Liver (tissue), 9 donors: Measurements from ENCODE around the gene GPR37. TPM values are rescaled to one million over a fixed set of nuclear protein-coding genes. Genes with fewer than 3 reads are reported as not detected.
A peak's percentile ranks its signal among the peaks of the same experiment; 100 is the strongest.

Experiments used
- DNase-seq: peaks from one replicate; pipeline ENCODE4 v3.0.0-alpha.2; 2017; ENCODE audit warnings: low spot score
- H3K27ac ChIP-seq, 2 donors: one replicate each; pipeline ENCODE4 v1.7.0; 2013; ENCODE audit warnings: inconsistent platforms in 2 of 2, low read length in 2 of 2, control low read depth in 1 of 2, low read depth in 1 of 2, mild to moderate bottlenecking in 1 of 2
- H3K27me3 ChIP-seq, 4 donors: one replicate each; pipeline versions ENCODE4 v1.6.1 to v1.7.0; 2013; ENCODE audit warnings: low read length in 3 of 4, inconsistent platforms in 1 of 4, mild to moderate bottlenecking in 1 of 4, moderate library complexity in 1 of 4; ENCODE audit not compliant: control insufficient read depth in 4 of 4, insufficient read depth in 4 of 4
- H3K36me3 ChIP-seq, 4 donors: one replicate each; pipeline versions ENCODE4 v1.6.1 to v1.7.0; 2013; ENCODE audit warnings: low read length in 3 of 4, mild to moderate bottlenecking in 3 of 4, low read depth in 1 of 4, moderate library complexity in 1 of 4; ENCODE audit not compliant: control insufficient read depth in 4 of 4, insufficient read depth in 3 of 4
- H3K4me1 ChIP-seq, 4 donors: one replicate each; pipeline versions ENCODE4 v1.6.1 to v1.7.0; 2013; ENCODE audit warnings: low read length in 3 of 4, mild to moderate bottlenecking in 3 of 4, moderate library complexity in 1 of 4; ENCODE audit not compliant: control insufficient read depth in 4 of 4, insufficient read depth in 4 of 4
- H3K4me3 ChIP-seq, 3 donors: one replicate each; pipeline versions ENCODE4 v1.6.1 to v1.7.0; 2013; ENCODE audit warnings: low read length in 3 of 3, control low read depth in 1 of 3, low read depth in 1 of 3, mild to moderate bottlenecking in 1 of 3
- H3K9ac ChIP-seq, 2 donors: one replicate each; pipeline ENCODE4 v1.7.0; 2013; ENCODE audit warnings: low read length in 2 of 2, mild to moderate bottlenecking in 2 of 2, moderate library complexity in 2 of 2, control low read depth in 1 of 2, low read depth in 1 of 2
- H3K9me3 ChIP-seq, 4 donors: one replicate each; pipeline versions ENCODE4 v1.6.1 to v1.7.0; 2013; ENCODE audit warnings: low read length in 3 of 4; ENCODE audit not compliant: control insufficient read depth in 4 of 4
- EGR1 ChIP-seq, 2 donors: IDR thresholded peaks; 2 replicates each; pipeline ENCODE4 v1.6.1; 2016 to 2018; ENCODE audit warnings: antibody characterized with exemption in 2 of 2, low read depth in 2 of 2
- FOXA1 ChIP-seq: IDR thresholded peaks from 2 replicates; pipeline ENCODE4 v1.6.1; 2016; ENCODE audit warnings: antibody characterized with exemption
- FOXA2 ChIP-seq: IDR thresholded peaks from 2 replicates; pipeline ENCODE4 v1.6.1; 2016; ENCODE audit warnings: antibody characterized with exemption
- GABPA ChIP-seq, 2 donors: IDR thresholded peaks in 1 of 2; conservative IDR thresholded peaks in 1 of 2; 2 replicates each; pipeline ENCODE4 v1.6.1; 2016; ENCODE audit warnings: antibody characterized with exemption in 2 of 2, mild to moderate bottlenecking in 1 of 2, moderate library complexity in 1 of 2
- HNF4A ChIP-seq, 2 donors: conservative IDR thresholded peaks; 2 replicates each; pipeline ENCODE4 v1.6.1; 2016; ENCODE audit warnings: antibody characterized with exemption in 2 of 2, mild to moderate bottlenecking in 2 of 2
- HNF4G ChIP-seq: IDR thresholded peaks from 2 replicates; pipeline ENCODE4 v1.6.1; 2016; ENCODE audit warnings: antibody characterized with exemption
- JUND ChIP-seq, 2 donors: IDR thresholded peaks; 2 replicates each; pipeline ENCODE4 v1.6.1; 2016; ENCODE audit warnings: antibody characterized with exemption in 2 of 2
- NR2F2 ChIP-seq: IDR thresholded peaks from 2 replicates; pipeline ENCODE4 v1.6.1; 2016; ENCODE audit warnings: antibody characterized with exemption
- RAD21 ChIP-seq, 2 donors: IDR thresholded peaks; 2 replicates each; pipeline ENCODE4 v1.6.1; 2016; ENCODE audit warnings: antibody characterized with exemption in 2 of 2, mild to moderate bottlenecking in 2 of 2
- RXRA ChIP-seq, 2 donors: IDR thresholded peaks; 2 replicates each; pipeline ENCODE4 v1.6.1; 2017 to 2018; ENCODE audit warnings: antibody characterized with exemption in 2 of 2, mild to moderate bottlenecking in 1 of 2
- SP1 ChIP-seq: IDR thresholded peaks from 2 replicates; pipeline ENCODE4 v1.6.1; 2018; ENCODE audit warnings: antibody characterized with exemption, mild to moderate bottlenecking
- TAF1 ChIP-seq: conservative IDR thresholded peaks from 2 replicates; pipeline ENCODE4 v1.6.1; 2016; ENCODE audit warnings: antibody characterized with exemption, mild to moderate bottlenecking
- YY1 ChIP-seq: IDR thresholded peaks from 2 replicates; pipeline ENCODE4 v1.6.1; 2016; ENCODE audit warnings: antibody characterized with exemption, mild to moderate bottlenecking
- WGBS: extraction: QIAGEN DNeasy Blood & Tissue Kit; methylation state at CpG from one replicate; pipeline ENCODE4 v1.1.7; 2013; 5-methylcytosine and 5-hydroxymethylcytosine counted together
- polyA plus RNA-seq, 2 donors: library from polyadenylated mRNA; stranded (reverse) in 1 of 2; unstranded in 1 of 2; fragments of 200-250 nt in 1 of 2; fragments of >200 nt in 1 of 2; fragmentation: Nextera tagmentation in 1 of 2; extraction: Ambion mirVana in 1 of 2; gene quantifications; one replicate each; pipeline versions ENCODE4 v1.2.1 to v1.2.3, GENCODE V29; 2013 to 2015
- total RNA-seq, 2 donors: library from RNA; depleted of rRNA; stranded (reverse); fragments of >200 nt; gene quantifications; one replicate each; pipeline ENCODE4 v1.2.3, GENCODE V29; 2014
- TF ChIP-seq, protein P1 (sequence below): fragments of 150-350 bp; IDR thresholded peaks from 2 replicates; pipeline ENCODE4 v1.5.1; 2017; ENCODE audit warnings: improper control_type of control experiment, low read depth, low read length; ENCODE audit not compliant: missing input control
- TF ChIP-seq, protein P2 (sequence below): IDR thresholded peaks from 2 replicates; pipeline ENCODE4 v1.6.1; 2016; ENCODE audit warnings: antibody characterized with exemption
- TF ChIP-seq, protein P3 (sequence below): IDR thresholded peaks from 2 replicates; pipeline ENCODE4 v1.6.1; 2016; ENCODE audit warnings: antibody characterized with exemption
- TF ChIP-seq, protein P4 (sequence below): IDR thresholded peaks from 2 replicates; pipeline ENCODE4 v1.6.1; 2016; ENCODE audit warnings: antibody characterized with exemption
- TF ChIP-seq, protein P5 (sequence below): IDR thresholded peaks from 2 replicates; pipeline ENCODE4 v1.6.1; 2016; ENCODE audit warnings: antibody characterized with exemption, mild to moderate bottlenecking
- donor health status: healthy.
- donor health status: healthy.
- donor health status: healthy.
- donor health status: healthy.
- donor health status: healthy.

Gene GPR37
- total and polyA plus RNA-seq, 4 donors = 0.33 to 12.0 (median 8.7) TPM

DNA sequence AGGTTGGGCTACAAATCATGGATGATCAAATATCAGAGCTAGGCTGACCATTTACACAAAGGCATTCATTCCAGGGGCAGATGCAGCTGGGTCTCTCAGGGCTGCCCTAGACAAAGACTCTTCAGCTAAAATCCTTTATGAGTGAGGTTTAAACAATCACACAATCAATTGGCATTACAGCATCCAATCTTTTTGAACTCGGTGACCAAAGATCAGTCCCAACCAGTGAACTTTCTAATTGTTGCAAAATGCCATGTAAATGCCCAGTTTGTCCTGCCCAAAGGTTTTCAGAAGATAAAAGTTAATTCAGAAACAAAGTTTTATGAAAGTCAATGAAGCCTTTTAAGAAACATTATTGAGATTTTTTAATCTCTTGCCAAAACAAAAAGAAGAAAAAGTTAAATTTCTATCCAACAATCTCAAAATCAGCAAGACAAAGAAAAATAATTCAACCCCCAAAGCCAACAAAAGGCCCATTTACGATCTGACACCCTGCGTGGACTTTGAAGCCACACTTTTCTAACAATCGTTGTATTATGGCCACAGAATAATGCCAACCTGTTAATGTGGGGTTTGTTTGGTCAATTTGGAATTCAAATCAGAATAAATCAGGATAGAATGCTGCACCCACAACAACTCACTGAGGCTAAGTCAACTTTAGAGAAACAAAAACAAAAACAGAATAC lies 40.9 kb downstream of the GPR37 start:
- 27% methylated on average over 4 of the region's 4 CpGs for WGBS
- H3K9me3 ChIP-seq = no peaks in the 10 kb centered on the region
- no peak overlapping the region for H3K9ac ChIP-seq
- TF ChIP-seq, protein P1, sequence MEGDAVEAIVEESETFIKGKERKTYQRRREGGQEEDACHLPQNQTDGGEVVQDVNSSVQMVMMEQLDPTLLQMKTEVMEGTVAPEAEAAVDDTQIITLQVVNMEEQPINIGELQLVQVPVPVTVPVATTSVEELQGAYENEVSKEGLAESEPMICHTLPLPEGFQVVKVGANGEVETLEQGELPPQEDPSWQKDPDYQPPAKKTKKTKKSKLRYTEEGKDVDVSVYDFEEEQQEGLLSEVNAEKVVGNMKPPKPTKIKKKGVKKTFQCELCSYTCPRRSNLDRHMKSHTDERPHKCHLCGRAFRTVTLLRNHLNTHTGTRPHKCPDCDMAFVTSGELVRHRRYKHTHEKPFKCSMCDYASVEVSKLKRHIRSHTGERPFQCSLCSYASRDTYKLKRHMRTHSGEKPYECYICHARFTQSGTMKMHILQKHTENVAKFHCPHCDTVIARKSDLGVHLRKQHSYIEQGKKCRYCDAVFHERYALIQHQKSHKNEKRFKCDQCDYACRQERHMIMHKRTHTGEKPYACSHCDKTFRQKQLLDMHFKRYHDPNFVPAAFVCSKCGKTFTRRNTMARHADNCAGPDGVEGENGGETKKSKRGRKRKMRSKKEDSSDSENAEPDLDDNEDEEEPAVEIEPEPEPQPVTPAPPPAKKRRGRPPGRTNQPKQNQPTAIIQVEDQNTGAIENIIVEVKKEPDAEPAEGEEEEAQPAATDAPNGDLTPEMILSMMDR = no peak
- peak; percentile 74 for TF ChIP-seq HNF4G
- TF ChIP-seq RXRA (IDR thresholded peaks at IDR 0.05) = peak; percentile 72 to 83
- no peak for TF ChIP-seq EGR1 (IDR thresholded peaks at IDR 0.05; ENCODE audit: low read depth in 2 of 2)
- TF ChIP-seq JUND (IDR thresholded peaks at IDR 0.05) = peak in 1 of 2 donors; percentile 30
- peak; percentile 30 to 35 for TF ChIP-seq RAD21 (IDR thresholded peaks at IDR 0.05)
- no peak for TF ChIP-seq GABPA (IDR thresholded peaks at IDR 0.05 in 1 of 2, conservative IDR thresholded peaks at IDR 0.05 in 1 of 2)
- peak; percentile 14 for TF ChIP-seq YY1
- TF ChIP-seq NR2F2 = no peak
- no peak for TF ChIP-seq FOXA1
- TF ChIP-seq, protein P2, sequence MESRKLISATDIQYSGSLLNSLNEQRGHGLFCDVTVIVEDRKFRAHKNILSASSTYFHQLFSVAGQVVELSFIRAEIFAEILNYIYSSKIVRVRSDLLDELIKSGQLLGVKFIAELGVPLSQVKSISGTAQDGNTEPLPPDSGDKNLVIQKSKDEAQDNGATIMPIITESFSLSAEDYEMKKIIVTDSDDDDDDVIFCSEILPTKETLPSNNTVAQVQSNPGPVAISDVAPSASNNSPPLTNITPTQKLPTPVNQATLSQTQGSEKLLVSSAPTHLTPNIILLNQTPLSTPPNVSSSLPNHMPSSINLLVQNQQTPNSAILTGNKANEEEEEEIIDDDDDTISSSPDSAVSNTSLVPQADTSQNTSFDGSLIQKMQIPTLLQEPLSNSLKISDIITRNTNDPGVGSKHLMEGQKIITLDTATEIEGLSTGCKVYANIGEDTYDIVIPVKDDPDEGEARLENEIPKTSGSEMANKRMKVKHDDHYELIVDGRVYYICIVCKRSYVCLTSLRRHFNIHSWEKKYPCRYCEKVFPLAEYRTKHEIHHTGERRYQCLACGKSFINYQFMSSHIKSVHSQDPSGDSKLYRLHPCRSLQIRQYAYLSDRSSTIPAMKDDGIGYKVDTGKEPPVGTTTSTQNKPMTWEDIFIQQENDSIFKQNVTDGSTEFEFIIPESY = peak; percentile 34
- TF ChIP-seq TAF1 = peak; percentile 20
- TF ChIP-seq, protein P3, sequence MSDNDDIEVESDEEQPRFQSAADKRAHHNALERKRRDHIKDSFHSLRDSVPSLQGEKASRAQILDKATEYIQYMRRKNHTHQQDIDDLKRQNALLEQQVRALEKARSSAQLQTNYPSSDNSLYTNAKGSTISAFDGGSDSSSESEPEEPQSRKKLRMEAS = no peak
- TF ChIP-seq HNF4A (conservative IDR thresholded peaks at IDR 0.05) = peak; percentile 95
- peak; percentile 17 for TF ChIP-seq FOXA2
- TF ChIP-seq, protein P4, sequence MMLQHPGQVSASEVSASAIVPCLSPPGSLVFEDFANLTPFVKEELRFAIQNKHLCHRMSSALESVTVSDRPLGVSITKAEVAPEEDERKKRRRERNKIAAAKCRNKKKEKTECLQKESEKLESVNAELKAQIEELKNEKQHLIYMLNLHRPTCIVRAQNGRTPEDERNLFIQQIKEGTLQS = peak; percentile 34
- peak; percentile 89 for TF ChIP-seq SP1
- TF ChIP-seq, protein P5, sequence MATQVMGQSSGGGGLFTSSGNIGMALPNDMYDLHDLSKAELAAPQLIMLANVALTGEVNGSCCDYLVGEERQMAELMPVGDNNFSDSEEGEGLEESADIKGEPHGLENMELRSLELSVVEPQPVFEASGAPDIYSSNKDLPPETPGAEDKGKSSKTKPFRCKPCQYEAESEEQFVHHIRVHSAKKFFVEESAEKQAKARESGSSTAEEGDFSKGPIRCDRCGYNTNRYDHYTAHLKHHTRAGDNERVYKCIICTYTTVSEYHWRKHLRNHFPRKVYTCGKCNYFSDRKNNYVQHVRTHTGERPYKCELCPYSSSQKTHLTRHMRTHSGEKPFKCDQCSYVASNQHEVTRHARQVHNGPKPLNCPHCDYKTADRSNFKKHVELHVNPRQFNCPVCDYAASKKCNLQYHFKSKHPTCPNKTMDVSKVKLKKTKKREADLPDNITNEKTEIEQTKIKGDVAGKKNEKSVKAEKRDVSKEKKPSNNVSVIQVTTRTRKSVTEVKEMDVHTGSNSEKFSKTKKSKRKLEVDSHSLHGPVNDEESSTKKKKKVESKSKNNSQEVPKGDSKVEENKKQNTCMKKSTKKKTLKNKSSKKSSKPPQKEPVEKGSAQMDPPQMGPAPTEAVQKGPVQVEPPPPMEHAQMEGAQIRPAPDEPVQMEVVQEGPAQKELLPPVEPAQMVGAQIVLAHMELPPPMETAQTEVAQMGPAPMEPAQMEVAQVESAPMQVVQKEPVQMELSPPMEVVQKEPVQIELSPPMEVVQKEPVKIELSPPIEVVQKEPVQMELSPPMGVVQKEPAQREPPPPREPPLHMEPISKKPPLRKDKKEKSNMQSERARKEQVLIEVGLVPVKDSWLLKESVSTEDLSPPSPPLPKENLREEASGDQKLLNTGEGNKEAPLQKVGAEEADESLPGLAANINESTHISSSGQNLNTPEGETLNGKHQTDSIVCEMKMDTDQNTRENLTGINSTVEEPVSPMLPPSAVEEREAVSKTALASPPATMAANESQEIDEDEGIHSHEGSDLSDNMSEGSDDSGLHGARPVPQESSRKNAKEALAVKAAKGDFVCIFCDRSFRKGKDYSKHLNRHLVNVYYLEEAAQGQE = peak; percentile 39
- no peak for DNase-seq
- H3K36me3 ChIP-seq = no peaks in the 10 kb centered on the region
- H3K27me3 ChIP-seq = no peaks in the 10 kb centered on the region
- peak overlapping the region; percentile 63 to 74 for H3K27ac ChIP-seq
- no peak overlapping the region for H3K4me3 ChIP-seq
- peaks cover 0 to 11% (median 11%) of the 10 kb centered on the region in 4 donors for H3K4me1 ChIP-seq
